ENCODE measurements around the gene ITPR1.

Gene ITPR1

DNA sequence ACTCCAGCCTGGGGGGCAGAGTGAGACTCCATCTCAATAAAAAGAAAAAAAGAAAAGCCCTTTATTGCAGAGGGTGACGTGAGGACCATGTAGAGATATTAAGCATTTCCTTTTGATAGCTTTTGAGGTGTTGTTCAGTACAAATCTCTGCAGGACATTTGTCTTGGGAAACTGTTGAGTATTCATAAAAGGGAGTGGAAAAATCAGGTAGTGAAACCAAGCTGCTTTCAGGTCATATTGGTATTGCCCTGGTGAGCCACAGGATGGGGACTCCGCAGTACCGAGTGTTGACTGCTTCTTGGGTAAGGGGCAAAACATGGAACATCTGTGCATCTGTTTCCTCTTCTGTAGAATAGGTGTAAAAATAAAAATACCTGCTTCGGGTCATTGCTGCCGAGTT lies 9.9 kb downstream of the ITPR1 start:
- no peak overlapping the region for H3K27ac ChIP-seq (ENCODE audit: low read length)

DNA sequence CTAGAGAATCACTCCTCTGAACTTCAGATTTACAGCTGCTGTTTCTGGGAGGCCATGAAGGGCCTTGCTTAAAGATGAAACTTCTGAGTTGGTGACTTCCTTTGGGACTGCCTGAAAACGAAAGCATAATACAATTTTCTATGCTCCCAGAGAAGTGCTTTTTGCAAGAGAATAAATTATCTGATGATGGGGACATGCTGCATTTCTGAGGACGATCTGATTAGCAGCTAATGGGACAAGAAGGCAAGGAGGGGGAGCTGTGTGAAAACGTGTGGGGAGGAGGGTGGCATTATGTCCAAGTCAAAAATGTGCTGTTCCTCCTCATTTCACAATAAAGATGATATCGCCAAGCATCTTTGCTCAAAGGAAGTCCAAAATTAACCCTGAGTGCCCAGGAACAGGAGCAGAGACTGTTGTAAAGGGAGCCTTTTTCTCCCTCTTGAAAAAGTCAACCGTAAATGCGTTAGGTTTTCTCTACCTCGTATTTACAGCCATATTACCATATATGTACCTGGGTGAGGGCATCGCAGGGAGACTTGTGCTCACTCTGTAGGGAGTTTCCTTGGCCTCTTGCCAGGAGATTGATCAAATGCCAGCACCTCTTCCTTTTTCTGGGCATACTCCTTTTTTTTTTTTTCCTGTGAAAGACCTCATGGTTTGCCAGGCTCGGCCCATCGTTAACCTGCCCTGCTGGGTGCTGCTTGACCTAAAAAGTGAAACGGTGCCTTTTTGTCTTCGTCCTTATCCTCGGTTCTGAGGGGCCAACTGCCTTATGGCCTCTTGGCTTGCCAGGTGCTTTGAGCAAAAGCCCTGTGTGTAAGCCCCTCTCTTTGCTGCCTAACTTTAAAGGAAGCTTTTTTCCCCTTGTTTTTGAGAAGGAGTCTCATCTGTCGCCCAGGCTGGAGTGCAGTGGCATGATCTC lies 11.5 kb downstream of the ITPR1 start:
- no peak overlapping the region for H3K27ac ChIP-seq (ENCODE audit: low read length)
- no peak overlapping the region for H3K9ac ChIP-seq (ENCODE audit: low read length)
- H3K4me1 ChIP-seq (ENCODE audit: control insufficient read depth, low read depth, low read length) = peaks cover 11% of the 10 kb centered on the region
- H3K36me3 ChIP-seq (ENCODE audit: control insufficient read depth, low read depth, low read length) = no peaks in the 10 kb centered on the region
- no peak overlapping the region for H3K4me3 ChIP-seq (ENCODE audit: low read length)
- no peaks in the 10 kb centered on the region for H3K27me3 ChIP-seq (ENCODE audit: control insufficient read depth, insufficient read depth, low read length)
- H3K9me3 ChIP-seq (ENCODE audit: control insufficient read depth, low read depth, low read length) = no peaks in the 10 kb centered on the region

More for the DNA sequence above, 9.9 kb downstream of the ITPR1 start:
- Histone ChIP-seq H3K27me3 (ENCODE audit: control insufficient read depth, insufficient read depth, low read length) (no peaks in the 10 kb centered on the region), H3K4me3 (ENCODE audit: low read length) (no peak overlapping the region), H3K9me3 (ENCODE audit: control insufficient read depth, low read depth, low read length) (no peaks in the 10 kb centered on the region), H3K36me3 (ENCODE audit: control insufficient read depth, low read depth, low read length) (no peaks in the 10 kb centered on the region), H3K9ac (ENCODE audit: low read length) (no peak overlapping the region), H3K4me1 (ENCODE audit: control insufficient read depth, low read depth, low read length) (peaks cover 2% of the 10 kb centered on the region)

DNA sequence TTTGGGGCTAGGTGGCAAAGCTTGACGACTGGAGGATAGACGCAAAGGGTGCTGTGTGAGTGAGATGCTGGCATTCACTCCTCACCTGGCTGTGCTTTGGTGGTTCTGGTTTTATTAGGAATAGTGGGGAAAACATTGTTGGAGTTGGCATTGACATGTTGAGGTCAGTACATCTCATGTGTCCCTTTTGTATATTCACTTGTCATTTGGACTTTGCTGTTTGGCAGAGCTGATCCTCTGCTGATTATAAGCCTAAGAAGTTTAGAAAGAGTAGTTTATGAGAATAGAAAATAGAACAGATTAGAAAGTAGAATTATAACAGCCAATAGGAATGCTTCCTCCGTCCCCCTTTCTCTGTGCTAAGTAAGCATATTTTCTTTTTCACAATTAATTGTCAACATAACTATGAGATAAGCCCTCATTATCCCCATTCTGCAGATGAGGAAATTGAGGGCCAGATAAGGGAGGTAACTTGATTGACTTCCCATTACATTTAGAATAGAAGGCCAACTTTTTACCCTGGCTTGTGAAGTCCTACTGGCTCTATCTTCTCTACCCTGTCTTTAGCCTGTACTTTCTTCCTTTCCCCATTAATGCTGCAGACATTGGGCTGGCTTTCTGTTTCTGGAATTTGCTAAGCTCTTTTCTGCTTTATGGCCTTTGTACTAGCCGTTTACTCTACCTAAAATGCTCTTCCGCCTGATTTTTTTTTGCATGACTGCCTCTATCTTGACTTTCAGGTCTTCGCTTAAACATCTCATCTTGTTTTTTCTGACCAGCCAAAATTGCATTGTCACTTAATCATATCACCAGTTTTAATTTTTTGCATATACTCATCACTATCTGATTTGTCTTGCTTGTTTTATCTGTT lies 12.8 kb downstream of the ITPR1 start:
- H3K9ac ChIP-seq (ENCODE audit: low read length) = no peak overlapping the region
- no peak overlapping the region for H3K27ac ChIP-seq (ENCODE audit: low read length)

DNA sequence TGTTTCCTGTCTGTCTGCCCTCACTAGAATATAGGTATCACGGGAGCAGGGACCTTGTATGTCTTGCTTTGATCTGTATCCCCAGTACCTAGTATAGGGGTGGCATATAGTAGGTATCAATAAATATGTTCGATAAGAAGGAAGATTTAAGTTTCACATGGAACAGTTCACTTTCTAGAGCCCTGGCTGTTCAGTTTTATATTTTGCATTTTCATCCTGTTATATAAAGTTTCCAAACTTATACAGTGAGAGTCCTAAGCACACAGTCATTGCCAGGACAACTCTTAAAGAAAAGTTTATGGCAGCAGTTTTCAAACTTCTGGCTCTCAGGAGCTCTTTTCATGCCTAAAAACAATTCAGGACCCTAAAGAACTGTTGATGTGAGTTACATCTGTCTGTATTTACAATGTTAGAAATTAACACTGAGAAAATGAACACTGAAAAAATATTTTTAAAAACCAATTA lies 13.4 kb downstream of the ITPR1 start:
- Histone ChIP-seq H3K27me3 (ENCODE audit: control insufficient read depth, insufficient read depth, low read length) (no peaks in the 10 kb centered on the region), H3K36me3 (ENCODE audit: control insufficient read depth, low read depth, low read length) (no peaks in the 10 kb centered on the region), H3K4me3 (ENCODE audit: low read length) (no peak overlapping the region), H3K9ac (ENCODE audit: low read length) (no peak overlapping the region), H3K27ac (ENCODE audit: low read length) (no peak overlapping the region), H3K9me3 (ENCODE audit: control insufficient read depth, low read depth, low read length) (no peaks in the 10 kb centered on the region), H3K4me1 (ENCODE audit: control insufficient read depth, low read depth, low read length) (peaks cover 11% of the 10 kb centered on the region)

More for the DNA sequence above, 12.8 kb downstream of the ITPR1 start:
- H3K27me3 ChIP-seq (ENCODE audit: control insufficient read depth, insufficient read depth, low read length) = no peaks in the 10 kb centered on the region
- no peak overlapping the region for H3K4me3 ChIP-seq (ENCODE audit: low read length)
- no peaks in the 10 kb centered on the region for H3K36me3 ChIP-seq (ENCODE audit: control insufficient read depth, low read depth, low read length)
- peaks cover 11% of the 10 kb centered on the region for H3K4me1 ChIP-seq (ENCODE audit: control insufficient read depth, low read depth, low read length)
- H3K9me3 ChIP-seq (ENCODE audit: control insufficient read depth, low read depth, low read length) = no peaks in the 10 kb centered on the region

DNA sequence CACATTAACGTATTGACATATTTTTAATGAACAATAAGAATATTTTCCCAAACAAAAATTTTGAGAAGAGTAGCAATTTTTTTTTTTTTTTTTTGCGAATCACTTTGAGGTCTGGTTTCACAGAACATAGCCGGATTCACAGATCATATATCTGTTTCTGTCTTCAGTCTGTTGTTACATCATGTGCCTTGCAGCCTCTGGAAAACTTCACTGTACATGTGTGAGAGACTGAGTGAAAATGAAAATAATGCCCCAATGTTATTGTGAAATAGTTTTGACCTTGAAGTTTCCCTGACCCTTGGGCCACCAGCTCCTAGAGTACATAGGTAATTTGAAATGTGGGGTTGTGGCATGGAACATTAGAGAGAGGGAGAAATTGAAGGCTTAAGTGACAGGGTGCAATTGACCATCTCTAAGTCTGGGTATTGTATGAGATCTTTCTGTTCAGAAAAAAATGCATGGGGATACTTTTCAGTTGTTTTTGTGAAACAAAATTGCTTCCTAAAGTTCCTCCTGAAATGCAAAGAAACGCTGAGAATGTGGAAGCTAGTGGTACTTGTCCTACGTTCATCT lies 14.0 kb downstream of the ITPR1 start:
- Histone ChIP-seq H3K4me1 (ENCODE audit: control insufficient read depth, low read depth, low read length) (peaks cover 11% of the 10 kb centered on the region), H3K27me3 (ENCODE audit: control insufficient read depth, insufficient read depth, low read length) (no peaks in the 10 kb centered on the region), H3K27ac (ENCODE audit: low read length) (no peak overlapping the region)

DNA sequence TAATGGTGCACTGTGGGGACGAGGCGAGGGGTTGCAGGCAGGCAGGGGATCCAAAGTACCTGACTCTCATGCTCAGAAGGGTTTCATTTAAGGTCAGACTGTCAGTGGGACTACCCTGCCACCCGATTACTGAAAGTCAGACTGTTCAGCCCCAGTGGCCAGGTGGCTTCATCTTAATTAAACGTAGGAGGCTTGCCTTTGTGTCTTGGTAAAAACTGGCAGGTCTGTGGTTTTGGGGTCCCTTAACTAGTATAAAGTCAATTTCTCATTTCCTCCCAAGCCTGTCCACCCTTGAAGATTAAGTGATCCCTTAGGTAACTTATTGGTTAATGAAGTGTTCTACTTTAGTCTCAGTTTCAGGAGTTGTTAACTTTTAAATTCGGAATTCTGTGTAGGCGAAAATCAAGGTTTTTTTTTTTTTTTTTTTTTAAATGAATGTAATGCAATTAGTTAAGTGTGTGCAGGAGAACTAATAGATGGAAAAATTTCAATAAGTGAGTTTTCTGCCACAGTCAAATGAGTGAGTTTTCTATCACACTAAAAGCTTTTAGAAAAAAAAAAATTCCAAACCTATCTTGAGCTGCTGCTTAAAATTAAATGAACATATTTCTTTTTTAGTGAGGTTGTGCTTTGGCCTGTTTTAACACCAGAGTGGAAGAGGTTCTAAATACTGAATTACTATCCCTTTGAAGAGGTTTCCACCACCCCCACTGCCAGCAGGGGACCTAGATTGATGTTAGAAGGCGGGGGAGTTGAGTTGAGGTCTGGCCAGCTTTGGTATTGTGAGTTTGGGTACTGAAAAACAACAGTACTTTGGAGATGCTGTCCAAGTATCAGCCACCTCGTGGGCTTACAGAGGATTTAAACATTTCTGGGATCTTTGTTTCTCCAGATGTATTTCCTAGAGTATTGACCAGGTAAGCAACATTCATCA lies 15.2 kb downstream of the ITPR1 start:
- Histone ChIP-seq H3K9me3 (ENCODE audit: control insufficient read depth, low read depth, low read length) (no peaks in the 10 kb centered on the region), H3K36me3 (ENCODE audit: control insufficient read depth, low read depth, low read length) (no peaks in the 10 kb centered on the region), H3K9ac (ENCODE audit: low read length) (no peak overlapping the region), H3K27ac (ENCODE audit: low read length) (no peak overlapping the region), H3K27me3 (ENCODE audit: control insufficient read depth, insufficient read depth, low read length) (no peaks in the 10 kb centered on the region), H3K4me3 (ENCODE audit: low read length) (no peak overlapping the region), H3K4me1 (ENCODE audit: control insufficient read depth, low read depth, low read length) (peaks cover 11% of the 10 kb centered on the region)

More for the DNA sequence above, 14.0 kb downstream of the ITPR1 start:
- Histone ChIP-seq H3K9ac (ENCODE audit: low read length) (no peak overlapping the region), H3K9me3 (ENCODE audit: control insufficient read depth, low read depth, low read length) (no peaks in the 10 kb centered on the region), H3K4me3 (ENCODE audit: low read length) (no peak overlapping the region), H3K36me3 (ENCODE audit: control insufficient read depth, low read depth, low read length) (no peaks in the 10 kb centered on the region)

DNA sequence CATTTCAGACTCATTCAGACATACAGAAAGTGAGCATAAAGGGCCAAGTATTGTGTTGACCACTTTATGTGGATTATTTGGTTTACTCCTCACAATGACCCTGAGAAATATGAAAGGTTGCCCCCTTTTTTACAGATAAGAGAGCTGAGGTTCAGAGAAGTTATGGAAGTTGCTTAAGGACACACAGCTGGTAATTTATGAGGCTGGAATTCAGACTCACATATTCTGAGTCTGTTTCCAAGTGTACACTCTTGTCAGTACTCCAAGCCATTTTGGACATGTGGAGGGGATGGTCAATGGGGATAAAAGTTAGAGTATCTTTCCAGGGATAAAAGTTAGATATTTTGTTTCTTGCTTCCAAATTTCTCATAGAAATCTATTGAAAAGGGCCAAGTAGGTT lies 15.9 kb downstream of the ITPR1 start:
- Histone ChIP-seq H3K27ac (ENCODE audit: low read length) (no peak overlapping the region), H3K36me3 (ENCODE audit: control insufficient read depth, low read depth, low read length) (no peaks in the 10 kb centered on the region), H3K4me1 (ENCODE audit: control insufficient read depth, low read depth, low read length) (peaks cover 12% of the 10 kb centered on the region), H3K4me3 (ENCODE audit: low read length) (no peak overlapping the region), H3K9ac (ENCODE audit: low read length) (no peak overlapping the region), H3K27me3 (ENCODE audit: control insufficient read depth, insufficient read depth, low read length) (no peaks in the 10 kb centered on the region), H3K9me3 (ENCODE audit: control insufficient read depth, low read depth, low read length) (no peaks in the 10 kb centered on the region)

DNA sequence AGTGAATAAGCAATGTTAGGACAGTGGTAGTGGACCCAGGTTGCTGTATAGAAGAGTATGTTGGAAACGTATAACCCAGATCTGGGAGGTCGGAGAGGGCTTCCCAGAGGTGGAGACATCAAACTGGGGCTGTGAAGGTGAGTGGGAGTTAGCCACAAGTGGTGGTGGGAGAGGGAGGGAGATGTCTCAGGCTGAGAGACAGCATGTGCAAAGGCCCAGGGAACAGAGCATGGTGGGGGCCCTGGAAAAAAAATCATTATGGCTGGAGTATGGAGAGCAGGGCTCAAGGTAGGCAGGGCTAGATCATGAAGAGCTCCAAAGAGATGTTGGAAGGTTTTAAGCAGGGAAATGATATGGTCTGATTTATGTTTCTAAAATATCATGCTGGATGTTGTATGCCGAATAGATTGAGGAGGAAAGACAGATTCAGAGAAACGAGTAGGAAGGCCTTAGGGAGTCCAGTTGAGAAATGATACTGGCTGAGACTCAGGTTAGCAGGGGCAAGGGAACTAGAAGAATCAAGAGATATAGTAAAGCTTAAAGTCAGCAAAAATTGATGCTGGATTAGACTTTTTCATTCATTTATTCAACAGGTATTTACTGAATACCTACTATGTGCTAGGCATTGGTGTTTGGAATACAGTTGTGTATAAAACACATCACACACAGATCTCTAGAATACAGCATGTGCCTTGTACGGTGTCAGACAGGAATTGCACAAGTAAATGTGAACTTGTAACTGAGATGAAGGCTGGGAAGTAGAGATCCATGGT lies 17.0 kb downstream of the ITPR1 start:
- Histone ChIP-seq H3K4me1 (ENCODE audit: control insufficient read depth, low read depth, low read length) (peaks cover 23% of the 10 kb centered on the region), H3K27ac (ENCODE audit: low read length) (no peak overlapping the region), H3K9me3 (ENCODE audit: control insufficient read depth, low read depth, low read length) (no peaks in the 10 kb centered on the region), H3K4me3 (ENCODE audit: low read length) (no peak overlapping the region), H3K9ac (ENCODE audit: low read length) (no peak overlapping the region), H3K36me3 (ENCODE audit: control insufficient read depth, low read depth, low read length) (no peaks in the 10 kb centered on the region), H3K27me3 (ENCODE audit: control insufficient read depth, insufficient read depth, low read length) (no peaks in the 10 kb centered on the region)

DNA sequence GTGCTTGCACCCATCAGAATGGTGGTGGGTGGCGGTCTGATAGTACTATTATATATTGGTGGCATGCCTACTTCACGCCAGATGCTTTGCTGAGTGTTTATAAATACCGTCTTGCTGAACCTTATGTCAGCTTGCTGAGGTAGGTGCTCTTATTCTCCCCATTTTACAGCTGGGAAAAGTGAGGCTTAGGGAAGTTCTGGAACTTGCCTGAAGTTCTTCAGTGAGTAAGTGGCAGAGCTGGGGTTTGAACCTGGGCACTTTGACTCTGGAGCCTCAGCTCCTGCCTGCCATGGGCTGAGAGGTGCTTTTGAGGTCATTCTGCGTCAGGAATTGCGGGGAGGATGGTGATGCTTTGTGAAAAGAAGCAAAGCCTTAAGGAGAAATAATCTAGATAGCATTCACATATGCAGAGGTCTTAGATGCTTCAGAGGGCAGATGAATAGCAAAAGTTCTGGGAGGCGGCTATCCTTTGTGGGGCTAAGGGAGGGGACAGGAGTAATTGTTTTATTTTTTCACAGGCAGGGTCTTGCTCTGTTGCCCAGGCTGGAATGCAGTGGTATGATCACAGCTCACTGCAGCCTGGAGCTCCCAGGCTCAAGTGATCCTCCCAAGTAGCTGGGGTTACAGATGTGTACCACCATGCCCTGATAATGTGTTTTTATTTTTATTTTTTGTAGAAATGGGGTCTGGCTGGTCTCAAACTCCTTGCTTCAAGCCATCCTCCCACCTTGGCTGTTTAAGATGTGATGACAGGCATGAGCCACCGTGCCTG lies 18.5 kb downstream of the ITPR1 start:
- Histone ChIP-seq H3K27me3 (ENCODE audit: control insufficient read depth, insufficient read depth, low read length) (no peaks in the 10 kb centered on the region), H3K4me3 (ENCODE audit: low read length) (no peak overlapping the region), H3K36me3 (ENCODE audit: control insufficient read depth, low read depth, low read length) (no peaks in the 10 kb centered on the region)

More for the DNA sequence above, 18.5 kb downstream of the ITPR1 start:
- Histone ChIP-seq H3K9me3 (ENCODE audit: control insufficient read depth, low read depth, low read length) (no peaks in the 10 kb centered on the region), H3K27ac (ENCODE audit: low read length) (no peak overlapping the region), H3K9ac (ENCODE audit: low read length) (no peak overlapping the region), H3K4me1 (ENCODE audit: control insufficient read depth, low read depth, low read length) (peaks cover 27% of the 10 kb centered on the region)
